GM12878 (cell line): ENCODE data around the gene TRPM3. TPM values are rescaled to one million over a fixed set of nuclear protein-coding genes. Genes with fewer than 3 reads are reported as not detected.

ENCODE experiments used
- ATAC-seq: fragments of 200-7000 bp; cut with Tn5 transposase; 3 replicates; pipeline ENCODE4 v1.9.1; 2020; ENCODE audit warnings: mild to moderate bottlenecking, moderate library complexity
- BruUV-seq: library from RNA; stranded (reverse); fragments of 400-500 nt; replicated peaks from 2 replicates; lab custom pipeline; 2021; lab: Mats Ljungman, UMichigan
- CTCF ChIA-PET: fragments of 300-600 bp; sonication (Branson Sonifier 250); formaldehyde crosslinking; extraction: SDS; loops from one replicate; lab custom pipeline; 2021; ENCODE audit warnings: inconsistent platforms; lab: Yijun Ruan, JAX
- POLR2A ChIA-PET: fragments of 350-600 bp; formaldehyde crosslinking; extraction: SDS; loops from one replicate; lab custom pipeline; 2021; ENCODE audit warnings: inconsistent platforms; lab: Charles Lee
- RAD21 ChIA-PET: fragments of 300-600 bp; sonication (Branson Sonifier 250); formaldehyde crosslinking; loops from one replicate; lab custom pipeline; 2023; ENCODE audit warnings: antibody characterized with exemption; ENCODE audit not compliant: unreplicated experiment; lab: Charles Lee
- SMC1A ChIA-PET: fragments of 300-600 bp; sonication (Branson Sonifier 250); formaldehyde crosslinking; loops from one replicate; lab custom pipeline; 2023; ENCODE audit not compliant: unreplicated experiment, uncharacterized antibody; lab: Charles Lee
- DNase-seq: peaks from one replicate; pipeline ENCODE4 v3.0.0-alpha.2; 2011; ENCODE audit warnings: low read depth, low spot score
- FAIRE-seq: peaks from 3 replicates; lab custom pipeline; 2011; peaks lifted over from hg19 to GRCh38; lab: Jason Lieb, UNC
- H2AFZ ChIP-seq: 2 replicates; pipeline ENCODE4 v1.6.0; 2011; ENCODE audit warnings: low read depth, low read length, control low read depth; ENCODE audit not compliant: control insufficient read depth
- H3K27ac ChIP-seq: 2 replicates; pipeline ENCODE4 v1.5.1; 2011; ENCODE audit warnings: control low read depth; ENCODE audit not compliant: control insufficient read depth, insufficient read depth
- H3K27me3 ChIP-seq, 2 experiments: replicated peaks in 1 of 2; 2 replicates each; pipeline versions ENCODE4 v1.6.0 to v1.6.1; 2011; ENCODE audit warnings: low read length in 1 of 2; ENCODE audit not compliant: control insufficient read depth in 2 of 2, insufficient read depth in 2 of 2
- H3K36me3 ChIP-seq, 2 experiments: 2 replicates each; pipeline ENCODE4 v1.5.1; 2011; ENCODE audit warnings: low read length in 1 of 2; ENCODE audit not compliant: control insufficient read depth in 2 of 2, insufficient read depth in 2 of 2
- H3K4me1 ChIP-seq: 2 replicates; pipeline ENCODE4 v1.6.1; 2011; ENCODE audit warnings: mild to moderate bottlenecking, low read length, moderate library complexity, mixed read lengths; ENCODE audit not compliant: control insufficient read depth, insufficient read depth
- H3K4me2 ChIP-seq: 2 replicates; pipeline ENCODE4 v1.6.0; 2011; ENCODE audit warnings: control low read depth; ENCODE audit not compliant: control insufficient read depth, insufficient read depth
- H3K4me3 ChIP-seq: fragments of 200-600 bp; sonication (generic); 2 replicates; pipeline ENCODE4 v1.5.1; 2016
- H3K79me2 ChIP-seq: 2 replicates; pipeline ENCODE4 v1.6.0; 2011; ENCODE audit warnings: low read length; ENCODE audit not compliant: control insufficient read depth, insufficient read depth
- H3K9ac ChIP-seq: 2 replicates; pipeline ENCODE4 v1.8.0; 2011; ENCODE audit warnings: low read length, control low read depth, mixed read lengths; ENCODE audit not compliant: control insufficient read depth, insufficient read depth
- H3K9me3 ChIP-seq: replicated peaks from 3 replicates; pipeline ENCODE4 v1.5.1; 2011; ENCODE audit warnings: mild to moderate bottlenecking, low read length; ENCODE audit not compliant: control insufficient read depth, insufficient read depth
- H4K20me1 ChIP-seq: 2 replicates; pipeline ENCODE4 v1.6.0; 2011; ENCODE audit not compliant: control insufficient read depth, insufficient read depth
- BCL11A ChIP-seq: IDR thresholded peaks from 2 replicates; pipeline ENCODE4 v1.6.1; 2011; ENCODE audit warnings: low read depth, low read length
- FOXK2 ChIP-seq: fragments of 450-650 bp; IDR thresholded peaks from 2 replicates; pipeline ENCODE4 v1.6.1; 2017; ENCODE audit warnings: mild to moderate bottlenecking, moderate library complexity
- FOXM1 ChIP-seq: IDR thresholded peaks from 2 replicates; pipeline ENCODE4 v1.6.1; 2012; ENCODE audit warnings: low read depth, mild to moderate bottlenecking, inconsistent platforms, low read length, moderate library complexity
- HDGF ChIP-seq: fragments of 450-650 bp; IDR thresholded peaks from 2 replicates; pipeline ENCODE4 v1.6.1; 2016; ENCODE audit warnings: antibody characterized with exemption
- JUNB ChIP-seq: IDR thresholded peaks from 2 replicates; pipeline ENCODE4 v1.6.1; 2016; ENCODE audit warnings: antibody characterized with exemption, mild to moderate bottlenecking
- SUPT20H ChIP-seq: IDR thresholded peaks from 2 replicates; pipeline ENCODE4 v1.6.1; 2011; ENCODE audit warnings: low read depth, mild to moderate bottlenecking, low read length, moderate library complexity, borderline replicate concordance; ENCODE audit not compliant: control insufficient read depth
- TARDBP ChIP-seq: IDR thresholded peaks from 2 replicates; pipeline ENCODE4 v1.6.1; 2016; ENCODE audit warnings: borderline replicate concordance
- WGBS: methylation state at CpG from one replicate; pipeline ENCODE4 v1.1.6; 2016; ENCODE audit warnings: low lambda C conversion rate; ENCODE audit not compliant: insufficient replicate concordance, insufficient coverage; ENCODE audit errors: missing lambda C conversion rate; 5-methylcytosine and 5-hydroxymethylcytosine counted together
- in situ Hi-C: fragments of 300-500 bp; cut with MboI; formaldehyde crosslinking; loops from 9 replicates; pipeline ENCODE4 v1.14.3; 2018; ENCODE audit warnings: mixed read lengths
- intact Hi-C: fragments of 100-400 bp; cut with micrococcal nuclease; formaldehyde crosslinking; loops from one replicate; pipeline ENCODE4 v1.14.2; 2022; ENCODE audit not compliant: unreplicated experiment
- polyA plus RNA-seq, 11 experiments: library from polyadenylated mRNA; depleted of rRNA in 4 of 11; unstranded in 6 of 11; stranded (reverse) in 5 of 11; fragments of >200 nt; fragmentation: Nextera tagmentation in 4 of 11; fragmentation: Illumina TruSeq in 1 of 11; extraction: Ambion mirVana in 4 of 11; extraction: Trizol in 1 of 11; gene quantifications; 1 replicate in 1 of 11; 2 replicates in 10 of 11; pipeline versions ENCODE4 v1.2.1 to v1.2.3, GENCODE V29; 2011 to 2016; ENCODE audit warnings: inconsistent platforms in 2 of 11, missing spikeins in 2 of 11, low read depth in 1 of 11
- total RNA-seq, 4 experiments: library from RNA; depleted of rRNA in 3 of 4; stranded (reverse); fragments of >200 nt in 3 of 4; fragmentation: Illumina TruSeq in 1 of 4; extraction: Trizol in 1 of 4; gene quantifications; 2 replicates each; pipeline versions ENCODE4 v1.2.1 to v1.2.3, GENCODE V29; 2013 to 2021
- TF ChIP-seq, protein P1 (sequence below): IDR thresholded peaks from 2 replicates; pipeline ENCODE4 v1.6.1; 2011; ENCODE audit warnings: low read depth, low read length, improper control_type of control experiment, borderline replicate concordance
- TF ChIP-seq, protein P2 (sequence below): fragments of 450-650 bp; IDR thresholded peaks from 2 replicates; pipeline ENCODE4 v1.6.1; 2018; ENCODE audit warnings: borderline replicate concordance, mild to moderate bottlenecking; ENCODE audit not compliant: partially characterized antibody
- TF ChIP-seq, protein P3 (sequence below): fragments of 450-650 bp; IDR thresholded peaks from 2 replicates; pipeline ENCODE4 v1.6.1; 2016; ENCODE audit warnings: mild to moderate bottlenecking
- TF ChIP-seq, protein P4 (sequence below), 3 experiments: IDR thresholded peaks in 2 of 3; conservative IDR thresholded peaks in 1 of 3; 2 replicates each; pipeline ENCODE4 v1.5.1; 2011; ENCODE audit warnings: low read depth in 3 of 3, low read length in 3 of 3, mild to moderate bottlenecking in 3 of 3, control low read depth in 2 of 3, moderate library complexity in 2 of 3, inconsistent platforms in 1 of 3, mixed read lengths in 1 of 3; ENCODE audit not compliant: control insufficient read depth in 2 of 3, insufficient read depth in 1 of 3; ENCODE audit errors: extremely low read depth in 1 of 3

TRPM3 gene
- total and polyA plus RNA-seq, 10 of the 15 experiments (the other 5 are each of a cell fraction or from before 2014, with no cell fraction given) = not detected

DNA sequence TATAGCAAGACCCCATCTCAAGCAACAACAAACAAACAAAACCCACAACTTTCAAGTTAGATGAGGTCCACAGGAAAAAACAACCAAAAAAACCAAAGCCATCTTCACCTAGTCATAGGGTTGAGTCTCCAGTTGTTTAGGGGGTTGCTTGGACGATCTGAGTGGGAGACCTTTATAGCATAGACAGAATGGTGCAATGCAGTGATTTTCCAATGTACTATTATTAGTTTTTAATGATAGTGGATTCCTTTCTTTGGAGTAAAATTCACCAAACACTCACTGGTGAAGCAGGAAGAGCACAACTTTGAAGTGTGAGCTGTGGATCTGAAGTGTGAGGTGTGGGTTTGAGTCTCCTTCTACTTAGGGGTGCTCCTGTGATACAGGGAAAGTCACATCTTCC, 640.0 kb downstream of the TRPM3 start:
- Histone ChIP-seq H3K4me2 (no peak overlapping the region), H3K9me3 (no peaks in the 10 kb centered on the region), H3K4me1 (no peaks in the 10 kb centered on the region), H4K20me1 (no peaks in the 10 kb centered on the region), H3K79me2 (no peaks in the 10 kb centered on the region), H3K4me3 (no peak overlapping the region), H3K9ac (no peak overlapping the region), H3K27ac (no peak overlapping the region), H3K36me3 (no peaks in the 10 kb centered on the region), H2AFZ (no peak overlapping the region), H3K27me3 (peaks cover 0 to 4% of the 10 kb centered on the region in 2 experiments; a peak in 1 of 4 replicates)
- ATAC-seq (no peak), DNase-seq (no peak), FAIRE-seq (no peak)
- whole genome bisulfite sequencing = 28% methylated on average over 1 of the region's 1 CpG
- TF ChIP-seq FOXK2 (no peak), JUNB (no peak), FOXM1 (no peak), TARDBP (no peak), HDGF (no peak), BCL11A (no peak), SUPT20H (no peak)
- TF ChIP-seq, protein P1, sequence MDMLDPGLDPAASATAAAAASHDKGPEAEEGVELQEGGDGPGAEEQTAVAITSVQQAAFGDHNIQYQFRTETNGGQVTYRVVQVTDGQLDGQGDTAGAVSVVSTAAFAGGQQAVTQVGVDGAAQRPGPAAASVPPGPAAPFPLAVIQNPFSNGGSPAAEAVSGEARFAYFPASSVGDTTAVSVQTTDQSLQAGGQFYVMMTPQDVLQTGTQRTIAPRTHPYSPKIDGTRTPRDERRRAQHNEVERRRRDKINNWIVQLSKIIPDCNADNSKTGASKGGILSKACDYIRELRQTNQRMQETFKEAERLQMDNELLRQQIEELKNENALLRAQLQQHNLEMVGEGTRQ = no peak
- TF ChIP-seq, protein P2, sequence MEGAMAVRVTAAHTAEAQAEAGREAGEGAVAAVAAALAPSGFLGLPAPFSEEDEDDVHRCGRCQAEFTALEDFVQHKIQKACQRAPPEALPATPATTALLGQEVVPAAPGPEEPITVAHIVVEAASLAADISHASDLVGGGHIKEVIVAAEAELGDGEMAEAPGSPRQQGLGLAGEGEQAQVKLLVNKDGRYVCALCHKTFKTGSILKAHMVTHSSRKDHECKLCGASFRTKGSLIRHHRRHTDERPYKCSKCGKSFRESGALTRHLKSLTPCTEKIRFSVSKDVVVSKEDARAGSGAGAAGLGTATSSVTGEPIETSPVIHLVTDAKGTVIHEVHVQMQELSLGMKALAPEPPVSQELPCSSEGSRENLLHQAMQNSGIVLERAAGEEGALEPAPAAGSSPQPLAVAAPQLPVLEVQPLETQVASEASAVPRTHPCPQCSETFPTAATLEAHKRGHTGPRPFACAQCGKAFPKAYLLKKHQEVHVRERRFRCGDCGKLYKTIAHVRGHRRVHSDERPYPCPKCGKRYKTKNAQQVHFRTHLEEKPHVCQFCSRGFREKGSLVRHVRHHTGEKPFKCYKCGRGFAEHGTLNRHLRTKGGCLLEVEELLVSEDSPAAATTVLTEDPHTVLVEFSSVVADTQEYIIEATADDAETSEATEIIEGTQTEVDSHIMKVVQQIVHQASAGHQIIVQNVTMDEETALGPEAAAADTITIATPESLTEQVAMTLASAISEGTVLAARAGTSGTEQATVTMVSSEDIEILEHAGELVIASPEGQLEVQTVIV = no peak
- TF ChIP-seq, protein P3, sequence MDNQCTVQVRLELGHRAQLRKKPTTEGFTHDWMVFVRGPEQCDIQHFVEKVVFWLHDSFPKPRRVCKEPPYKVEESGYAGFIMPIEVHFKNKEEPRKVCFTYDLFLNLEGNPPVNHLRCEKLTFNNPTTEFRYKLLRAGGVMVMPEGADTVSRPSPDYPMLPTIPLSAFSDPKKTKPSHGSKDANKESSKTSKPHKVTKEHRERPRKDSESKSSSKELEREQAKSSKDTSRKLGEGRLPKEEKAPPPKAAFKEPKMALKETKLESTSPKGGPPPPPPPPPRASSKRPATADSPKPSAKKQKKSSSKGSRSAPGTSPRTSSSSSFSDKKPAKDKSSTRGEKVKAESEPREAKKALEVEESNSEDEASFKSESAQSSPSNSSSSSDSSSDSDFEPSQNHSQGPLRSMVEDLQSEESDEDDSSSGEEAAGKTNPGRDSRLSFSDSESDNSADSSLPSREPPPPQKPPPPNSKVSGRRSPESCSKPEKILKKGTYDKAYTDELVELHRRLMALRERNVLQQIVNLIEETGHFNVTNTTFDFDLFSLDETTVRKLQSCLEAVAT = no peak
- TF ChIP-seq, protein P4, sequence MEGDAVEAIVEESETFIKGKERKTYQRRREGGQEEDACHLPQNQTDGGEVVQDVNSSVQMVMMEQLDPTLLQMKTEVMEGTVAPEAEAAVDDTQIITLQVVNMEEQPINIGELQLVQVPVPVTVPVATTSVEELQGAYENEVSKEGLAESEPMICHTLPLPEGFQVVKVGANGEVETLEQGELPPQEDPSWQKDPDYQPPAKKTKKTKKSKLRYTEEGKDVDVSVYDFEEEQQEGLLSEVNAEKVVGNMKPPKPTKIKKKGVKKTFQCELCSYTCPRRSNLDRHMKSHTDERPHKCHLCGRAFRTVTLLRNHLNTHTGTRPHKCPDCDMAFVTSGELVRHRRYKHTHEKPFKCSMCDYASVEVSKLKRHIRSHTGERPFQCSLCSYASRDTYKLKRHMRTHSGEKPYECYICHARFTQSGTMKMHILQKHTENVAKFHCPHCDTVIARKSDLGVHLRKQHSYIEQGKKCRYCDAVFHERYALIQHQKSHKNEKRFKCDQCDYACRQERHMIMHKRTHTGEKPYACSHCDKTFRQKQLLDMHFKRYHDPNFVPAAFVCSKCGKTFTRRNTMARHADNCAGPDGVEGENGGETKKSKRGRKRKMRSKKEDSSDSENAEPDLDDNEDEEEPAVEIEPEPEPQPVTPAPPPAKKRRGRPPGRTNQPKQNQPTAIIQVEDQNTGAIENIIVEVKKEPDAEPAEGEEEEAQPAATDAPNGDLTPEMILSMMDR (IDR thresholded peaks at IDR 0.05 in 2 of 3, conservative IDR thresholded peaks at IDR 0.05 in 1 of 3; ENCODE audit: control insufficient read depth in 2 of 3, extremely low read depth in 1 of 3, insufficient read depth in 1 of 3, low read depth in 3 of 3, low read length in 3 of 3) = no peak
- CTCF ChIA-PET = interaction anchor here (0.7 to 1.0 kb wide), 2 partner anchors 9 to 19 kb away, joined by 3 read pairs; no protein-coding TSS in a partner anchor
- POLR2A ChIA-PET = no interaction called here
- RAD21 ChIA-PET = no interaction called here
- intact Hi-C loops = loop anchor here (5.0 to 10.0 kb wide), 2 partner anchors 57 to 121 kb away; no protein-coding TSS in a partner anchor
- no TSS peak for BruUV-seq
- SMC1A ChIA-PET = interaction anchor here (1.3 kb wide), 2 partner anchors 130 to 141 kb away, joined by 3 read pairs; no protein-coding TSS in a partner anchor
- in situ Hi-C loops = no loop called here
